ENCODE data around the gene OSBPL3.
"Not testable (repeated sequence)": the region's sequence is repeated elsewhere in the genome, so short reads cannot be mapped to it uniquely, and the experiment has no call there.

Gene OSBPL3

DNA sequence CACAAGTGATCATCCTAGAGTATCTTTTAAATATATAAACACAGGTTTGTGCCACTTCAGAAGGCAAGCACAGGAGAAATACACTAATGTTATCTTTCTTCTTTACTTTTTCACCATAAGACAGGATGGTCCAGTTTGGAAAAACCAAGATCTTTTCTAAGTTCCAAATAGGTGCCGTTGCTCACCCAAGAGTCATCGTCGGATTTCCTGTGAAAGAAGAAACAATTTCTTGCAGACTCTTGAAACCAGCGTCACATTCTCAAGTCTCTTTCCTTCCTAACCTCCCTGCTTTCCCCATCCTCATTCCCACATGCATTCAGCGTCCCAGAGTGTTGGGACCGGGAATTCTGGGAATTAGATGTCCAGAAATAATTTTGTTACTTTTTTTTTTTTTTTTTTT lies 179.9 kb downstream of the OSBPL3 start:
- TF ChIP-seq, protein P1, sequence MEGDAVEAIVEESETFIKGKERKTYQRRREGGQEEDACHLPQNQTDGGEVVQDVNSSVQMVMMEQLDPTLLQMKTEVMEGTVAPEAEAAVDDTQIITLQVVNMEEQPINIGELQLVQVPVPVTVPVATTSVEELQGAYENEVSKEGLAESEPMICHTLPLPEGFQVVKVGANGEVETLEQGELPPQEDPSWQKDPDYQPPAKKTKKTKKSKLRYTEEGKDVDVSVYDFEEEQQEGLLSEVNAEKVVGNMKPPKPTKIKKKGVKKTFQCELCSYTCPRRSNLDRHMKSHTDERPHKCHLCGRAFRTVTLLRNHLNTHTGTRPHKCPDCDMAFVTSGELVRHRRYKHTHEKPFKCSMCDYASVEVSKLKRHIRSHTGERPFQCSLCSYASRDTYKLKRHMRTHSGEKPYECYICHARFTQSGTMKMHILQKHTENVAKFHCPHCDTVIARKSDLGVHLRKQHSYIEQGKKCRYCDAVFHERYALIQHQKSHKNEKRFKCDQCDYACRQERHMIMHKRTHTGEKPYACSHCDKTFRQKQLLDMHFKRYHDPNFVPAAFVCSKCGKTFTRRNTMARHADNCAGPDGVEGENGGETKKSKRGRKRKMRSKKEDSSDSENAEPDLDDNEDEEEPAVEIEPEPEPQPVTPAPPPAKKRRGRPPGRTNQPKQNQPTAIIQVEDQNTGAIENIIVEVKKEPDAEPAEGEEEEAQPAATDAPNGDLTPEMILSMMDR (IDR thresholded peaks at IDR 0.05; ENCODE audit: control insufficient read depth, extremely low read depth, insufficient read depth), result no peak
- no peak for DNase-seq (ENCODE audit: low read depth)
- H3K4me3 ChIP-seq (ENCODE audit: low read depth, low read length), result no peak overlapping the region

DNA sequence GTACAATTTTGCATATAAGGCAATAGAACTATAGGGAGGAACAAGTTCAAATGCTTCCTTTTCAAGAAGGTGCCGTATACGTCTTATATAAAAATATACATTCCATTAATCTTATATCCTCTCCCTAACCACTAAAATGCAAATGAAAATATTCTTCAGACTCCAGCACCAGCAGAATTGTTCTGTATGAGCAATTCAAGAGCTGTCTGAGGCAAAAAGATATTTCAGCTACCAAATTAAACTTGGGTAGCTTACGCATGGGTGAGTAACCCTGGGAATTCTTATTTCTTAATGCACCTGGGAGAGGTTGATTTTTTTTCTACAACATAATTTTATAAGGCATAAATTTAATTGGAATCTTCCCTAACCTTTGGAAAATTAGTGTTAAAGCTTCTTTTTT lies 180.5 kb downstream of the OSBPL3 start:
- H3K4me3 ChIP-seq (ENCODE audit: low read depth, low read length), result no peak overlapping the region
- DNase-seq (ENCODE audit: low read depth), result no peak

DNA sequence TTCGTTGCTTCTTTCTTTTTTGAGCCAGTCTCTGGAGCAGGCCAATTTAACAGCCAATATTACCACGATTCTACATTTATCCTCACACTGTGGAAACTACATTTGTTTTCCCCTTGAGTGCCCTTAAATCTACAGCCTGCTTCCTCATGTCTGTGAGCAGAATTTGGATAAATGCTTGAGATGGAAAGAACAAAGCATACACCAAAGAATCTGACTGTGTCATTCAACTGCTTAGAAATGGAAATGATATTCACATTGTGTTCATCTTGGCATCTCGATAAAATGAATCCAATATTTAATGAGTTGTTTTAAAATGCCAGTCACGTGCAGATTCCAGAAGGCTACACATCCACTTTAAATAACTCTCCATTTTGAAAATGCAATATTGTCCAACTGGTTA lies 181.7 kb downstream of the OSBPL3 start:
- TF ChIP-seq, protein P1 (IDR thresholded peaks at IDR 0.05; ENCODE audit: control insufficient read depth, extremely low read depth, insufficient read depth), result no peak
- H3K4me3 ChIP-seq (ENCODE audit: low read depth, low read length), result no peak overlapping the region
- DNase-seq (ENCODE audit: low read depth), result no peak

More for the DNA sequence above, 180.5 kb downstream of the OSBPL3 start:
- TF ChIP-seq, protein P1 (IDR thresholded peaks at IDR 0.05; ENCODE audit: control insufficient read depth, extremely low read depth, insufficient read depth), result no peak

DNA sequence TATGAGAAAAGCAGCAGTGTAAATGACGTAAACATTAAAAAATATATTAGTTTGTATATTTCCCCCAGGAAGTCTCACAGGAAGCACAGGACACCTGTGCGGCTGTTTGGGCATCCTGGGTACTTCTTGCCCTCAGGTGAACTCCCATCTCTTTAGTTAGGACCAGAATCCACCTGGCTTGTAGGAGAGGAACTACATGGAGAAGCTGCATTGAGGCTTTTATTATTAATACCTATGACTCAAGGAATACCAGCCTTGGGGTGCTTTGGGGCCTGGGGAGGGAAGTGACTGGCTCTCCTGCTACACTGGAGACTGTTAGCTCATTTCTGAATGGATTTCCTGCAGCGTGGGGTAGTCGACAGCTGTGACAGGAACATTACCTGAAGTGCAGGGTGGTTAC lies 182.7 kb downstream of the OSBPL3 start:
- TF ChIP-seq, protein P1 (IDR thresholded peaks at IDR 0.05; ENCODE audit: control insufficient read depth, extremely low read depth, insufficient read depth), result no peak
- H3K4me3 ChIP-seq (ENCODE audit: low read depth, low read length), result no peak overlapping the region
- DNase-seq (ENCODE audit: low read depth), result no peak

DNA sequence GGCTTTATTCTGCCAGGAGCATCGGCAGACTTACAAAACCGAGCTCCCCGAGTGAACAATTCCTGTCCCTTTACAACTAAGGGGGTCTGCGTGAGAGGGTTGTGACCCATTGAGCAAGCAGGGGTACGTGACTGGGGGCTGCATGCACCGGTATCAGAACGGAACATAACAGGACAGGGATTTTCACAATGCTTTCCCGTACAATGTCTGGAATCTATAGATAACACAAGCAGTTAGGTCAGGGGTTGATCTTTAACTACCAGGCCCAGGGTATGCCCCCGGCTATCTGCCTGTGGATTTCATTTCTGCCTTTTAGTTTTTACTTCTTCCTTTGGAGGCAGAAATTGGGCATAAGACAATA lies 184.6 kb downstream of the OSBPL3 start:
- TF ChIP-seq, protein P1 (IDR thresholded peaks at IDR 0.05; ENCODE audit: control insufficient read depth, extremely low read depth, insufficient read depth), result no peak
- DNase-seq (ENCODE audit: low read depth), result no peak
- H3K4me3 ChIP-seq (ENCODE audit: low read depth, low read length), result no peak overlapping the region

DNA sequence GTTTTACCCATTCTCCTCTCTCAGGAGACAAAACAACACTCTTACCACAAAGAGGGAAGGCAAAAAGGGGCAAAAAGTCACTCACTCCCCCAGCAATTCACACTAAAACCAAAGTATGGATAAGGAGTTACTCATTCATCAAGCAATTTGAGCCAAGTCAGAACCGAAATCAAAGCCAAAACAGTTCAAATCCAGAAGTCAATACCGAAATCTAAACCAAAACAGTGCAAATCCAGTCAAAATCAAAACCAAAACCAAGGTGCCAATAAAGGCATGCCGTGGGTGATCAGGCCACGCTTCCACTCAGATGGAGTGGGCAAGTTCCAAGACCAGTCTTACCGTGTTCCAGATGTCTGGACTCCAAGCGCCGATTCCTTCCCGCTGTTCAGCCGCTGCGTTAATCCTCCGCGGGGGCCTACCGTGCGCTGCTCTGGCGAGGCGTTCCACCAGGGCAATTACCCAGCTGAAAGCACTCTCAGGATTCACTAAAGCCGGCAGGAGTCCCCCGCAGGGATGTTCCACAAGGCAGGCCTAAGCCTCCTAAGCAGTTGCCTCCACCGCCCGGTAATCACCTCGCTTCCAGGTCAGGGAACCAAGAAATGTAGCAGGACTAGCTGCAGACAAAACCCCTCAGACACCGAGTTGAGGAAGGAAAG lies 185.1 kb downstream of the OSBPL3 start:
- H3K4me3 ChIP-seq (ENCODE audit: low read depth, low read length); DNase-seq (ENCODE audit: low read depth): not testable (repeated sequence)

DNA sequence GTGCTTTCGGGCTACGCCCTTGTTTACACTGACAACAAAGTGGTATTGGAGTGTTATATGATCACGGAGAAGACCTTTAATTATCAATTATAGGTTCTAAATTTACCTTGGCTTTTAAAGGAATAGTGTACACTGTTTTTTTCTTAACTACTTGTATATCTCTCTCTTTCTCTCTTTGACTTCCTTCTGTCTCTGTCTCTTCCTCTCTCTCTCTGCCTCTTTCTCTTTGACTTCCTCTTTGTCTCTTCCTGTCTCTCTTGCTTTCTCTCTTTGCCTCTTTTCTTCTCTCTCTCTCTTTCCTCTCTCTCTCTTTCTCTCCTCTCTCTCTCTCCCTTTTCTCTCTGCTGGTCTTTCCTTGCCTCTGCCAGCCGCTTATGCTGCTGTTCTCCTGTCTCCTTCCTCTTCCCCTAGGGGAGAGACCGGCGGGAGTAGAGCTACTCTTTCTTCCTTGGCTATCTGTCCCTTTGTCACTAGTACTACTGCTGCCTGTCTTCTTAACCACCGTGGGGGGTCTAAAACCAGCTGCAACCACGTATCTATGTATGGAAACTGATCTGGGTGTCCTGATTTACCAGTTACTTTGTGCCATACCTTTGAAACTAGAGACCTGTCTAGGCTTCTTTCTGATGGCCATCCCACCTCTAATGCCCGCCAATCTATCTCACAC lies 185.9 kb downstream of the OSBPL3 start:
- DNase-seq (ENCODE audit: low read depth), result no peak
- no peak overlapping the region for H3K4me3 ChIP-seq (ENCODE audit: low read depth, low read length)
- TF ChIP-seq, protein P1 (IDR thresholded peaks at IDR 0.05; ENCODE audit: control insufficient read depth, extremely low read depth, insufficient read depth), result no peak
